ENCODE measurements around the gene RDH13.
A peak's percentile ranks its signal among the peaks of the same experiment; 100 is the strongest.
"Not testable (repeated sequence)": the region's sequence is repeated elsewhere in the genome, so short reads cannot be mapped to it uniquely, and the experiment has no call there.

Gene RDH13

GRCh38 chr19:55006795-55007194, 56.2 kb downstream of the RDH13 start:
- H3K27me3 ChIP-seq (ENCODE audit: low read depth, low read length); H3K27ac ChIP-seq (ENCODE audit: low read length); H3K9me3 ChIP-seq (ENCODE audit: control insufficient read depth in 1 of 2, low read length in 2 of 2); H3K36me3 ChIP-seq (ENCODE audit: control insufficient read depth in 1 of 2, insufficient read depth in 2 of 2, low read length in 2 of 2); H3K4me3 ChIP-seq (ENCODE audit: low read depth in 1 of 2, low read length in 2 of 2); H3K4me1 ChIP-seq (ENCODE audit: control insufficient read depth in 1 of 2, insufficient read depth in 2 of 2, low read length in 2 of 2): not testable (repeated sequence)

DNA sequence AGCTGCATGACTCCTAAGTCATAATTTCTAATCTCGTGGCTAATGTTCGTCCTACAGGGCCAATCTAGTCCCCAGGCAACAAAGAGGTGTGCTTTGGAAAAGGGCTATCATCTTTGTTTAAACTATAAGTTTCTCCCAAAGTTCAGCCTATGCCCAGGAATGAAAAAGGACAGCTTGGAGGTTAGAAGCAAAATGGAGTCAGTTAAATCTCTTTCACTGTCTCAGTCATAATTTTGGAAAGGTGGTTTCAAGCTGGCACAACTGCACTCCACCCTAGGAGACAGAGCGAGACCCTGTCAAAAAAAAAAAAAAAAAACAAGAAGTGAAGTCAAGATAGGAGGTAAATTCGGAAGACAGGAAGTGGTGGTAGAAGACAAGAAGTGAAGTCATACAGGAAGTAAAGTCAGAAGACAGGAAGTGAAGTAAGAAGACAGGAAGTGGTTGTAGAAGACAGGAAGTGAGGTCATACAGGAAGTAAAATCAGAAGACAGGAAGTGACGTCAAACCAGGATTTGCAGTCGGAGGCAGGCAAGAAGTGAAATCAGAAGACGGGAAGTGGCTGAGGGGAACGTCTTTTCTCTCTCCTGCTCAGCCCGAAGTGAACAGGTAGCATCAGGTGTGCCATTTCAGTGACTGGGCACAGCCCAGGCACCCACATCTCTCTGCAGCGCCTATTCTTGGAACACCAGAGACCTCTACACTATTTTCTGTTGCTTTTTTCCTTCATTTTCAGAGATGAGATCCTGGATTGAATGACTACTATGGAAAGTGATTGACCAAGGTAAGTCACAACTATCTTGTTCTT, 57.1 kb downstream of the RDH13 start:
- Histone ChIP-seq H3K4me1 (ENCODE audit: control insufficient read depth in 1 of 2, insufficient read depth in 2 of 2, low read length in 2 of 2) (no peaks in the 10 kb centered on the region), H3K36me3 (ENCODE audit: control insufficient read depth in 1 of 2, insufficient read depth in 2 of 2, low read length in 2 of 2) (no peaks in the 10 kb centered on the region), H3K27ac (ENCODE audit: low read length) (no peak overlapping the region), H3K4me3 (ENCODE audit: low read depth in 1 of 2, low read length in 2 of 2) (peak overlapping the region; percentile 23 to 37), H3K9me3 (ENCODE audit: control insufficient read depth in 1 of 2, low read length in 2 of 2) (no peaks in the 10 kb centered on the region), H3K27me3 (ENCODE audit: low read depth, low read length) (no peaks in the 10 kb centered on the region)

- Histone ChIP-seq H3K9me3 (ENCODE audit: control insufficient read depth in 1 of 2, low read length in 2 of 2) (no peaks in the 10 kb centered on the region), H3K27ac (ENCODE audit: low read length) (no peak overlapping the region), H3K27me3 (ENCODE audit: low read depth, low read length) (no peaks in the 10 kb centered on the region), H3K4me1 (ENCODE audit: control insufficient read depth in 1 of 2, insufficient read depth in 2 of 2, low read length in 2 of 2) (no peaks in the 10 kb centered on the region), H3K4me3 (ENCODE audit: low read depth in 1 of 2, low read length in 2 of 2) (no peak overlapping the region), H3K36me3 (ENCODE audit: control insufficient read depth in 1 of 2, insufficient read depth in 2 of 2, low read length in 2 of 2) (no peaks in the 10 kb centered on the region)
Observed at GRCh38 chr19:55000761-55001160, 62.2 kb downstream of the RDH13 start.

GRCh38 chr19:54998751-54999239, 64.2 kb downstream of the RDH13 start:
- H3K4me3 ChIP-seq (ENCODE audit: low read depth in 1 of 2, low read length in 2 of 2); H3K27me3 ChIP-seq (ENCODE audit: low read depth, low read length); H3K4me1 ChIP-seq (ENCODE audit: control insufficient read depth in 1 of 2, insufficient read depth in 2 of 2, low read length in 2 of 2); H3K9me3 ChIP-seq (ENCODE audit: control insufficient read depth in 1 of 2, low read length in 2 of 2); H3K36me3 ChIP-seq (ENCODE audit: control insufficient read depth in 1 of 2, insufficient read depth in 2 of 2, low read length in 2 of 2); H3K27ac ChIP-seq (ENCODE audit: low read length): not testable (repeated sequence)

- no peaks in the 10 kb centered on the region for H3K9me3 ChIP-seq (ENCODE audit: control insufficient read depth in 1 of 2, low read length in 2 of 2)
- H3K36me3 ChIP-seq (ENCODE audit: control insufficient read depth in 1 of 2, insufficient read depth in 2 of 2, low read length in 2 of 2): no peaks in the 10 kb centered on the region
- no peak overlapping the region for H3K27ac ChIP-seq (ENCODE audit: low read length)
- no peaks in the 10 kb centered on the region for H3K27me3 ChIP-seq (ENCODE audit: low read depth, low read length)
- no peak overlapping the region for H3K4me3 ChIP-seq (ENCODE audit: low read depth in 1 of 2, low read length in 2 of 2)
- H3K4me1 ChIP-seq (ENCODE audit: control insufficient read depth in 1 of 2, insufficient read depth in 2 of 2, low read length in 2 of 2): no peaks in the 10 kb centered on the region
Observed at GRCh38 chr19:54995561-54995960, 67.4 kb downstream of the RDH13 start.
